Tibial artery (tissue), 4 donors: ENCODE measurements around the gene SGSM2.
A peak's percentile ranks its signal among the peaks of the same experiment; 100 is the strongest.
"Not testable (repeated sequence)": the region's sequence is repeated elsewhere in the genome, so short reads cannot be mapped to it uniquely, and the experiment has no call there.

Source experiments
- DNase-seq, 2 donors: peaks; one replicate each; pipeline ENCODE4 v3.0.0-alpha.2; 2019
- H3K27ac ChIP-seq, 2 donors: fragments of 200-600 bp; sonication (generic) in 1 of 2; 1 replicate in 1 of 2; 2 replicates in 1 of 2; pipeline ENCODE4 v1.5.1; 2018 to 2019; ENCODE audit warnings: mild to moderate bottlenecking in 1 of 2
- H3K27me3 ChIP-seq, 2 donors: fragments of 200-600 bp; sonication (generic) in 1 of 2; one replicate each; pipeline versions ENCODE4 v1.5.1 to v1.6.0; 2016 to 2019
- H3K36me3 ChIP-seq, 3 donors: fragments of 200-600 bp; sonication (generic) in 2 of 3; one replicate each; pipeline ENCODE4 v1.5.1; 2016 to 2019; ENCODE audit warnings: mild to moderate bottlenecking in 2 of 3
- H3K4me1 ChIP-seq, 4 donors: fragments of 200-600 bp; sonication (generic) in 2 of 4; 1 replicate in 3 of 4; 2 replicates in 1 of 4; pipeline ENCODE4 v1.5.1; 2016 to 2019
- H3K4me3 ChIP-seq, 2 donors: fragments of 200-600 bp; sonication (generic) in 1 of 2; 1 replicate in 1 of 2; 2 replicates in 1 of 2; pipeline ENCODE4 v1.5.1; 2018 to 2019; ENCODE audit warnings: mild to moderate bottlenecking in 2 of 2
- H3K9me3 ChIP-seq, 3 donors: fragments of 200-600 bp; sonication (generic) in 1 of 3; one replicate each; pipeline ENCODE4 v1.5.1; 2016 to 2019
- intact Hi-C: fragments of 100-400 bp; cut with DNase I; formaldehyde crosslinking; loops from one replicate; pipeline ENCODE4 v1.15.0; 2023; ENCODE audit warnings: low total_unique reads
- TF ChIP-seq, protein P1 (sequence below), 2 experiments: fragments of 200-600 bp in 1 of 2; fragments of 450-650 bp in 1 of 2; IDR thresholded peaks; one replicate each; pipeline ENCODE4 v1.5.1; 2017 to 2019; ENCODE audit warnings: antibody characterized with exemption in 2 of 2, mild to moderate bottlenecking in 1 of 2, moderate library complexity in 1 of 2

SGSM2 gene

DNA sequence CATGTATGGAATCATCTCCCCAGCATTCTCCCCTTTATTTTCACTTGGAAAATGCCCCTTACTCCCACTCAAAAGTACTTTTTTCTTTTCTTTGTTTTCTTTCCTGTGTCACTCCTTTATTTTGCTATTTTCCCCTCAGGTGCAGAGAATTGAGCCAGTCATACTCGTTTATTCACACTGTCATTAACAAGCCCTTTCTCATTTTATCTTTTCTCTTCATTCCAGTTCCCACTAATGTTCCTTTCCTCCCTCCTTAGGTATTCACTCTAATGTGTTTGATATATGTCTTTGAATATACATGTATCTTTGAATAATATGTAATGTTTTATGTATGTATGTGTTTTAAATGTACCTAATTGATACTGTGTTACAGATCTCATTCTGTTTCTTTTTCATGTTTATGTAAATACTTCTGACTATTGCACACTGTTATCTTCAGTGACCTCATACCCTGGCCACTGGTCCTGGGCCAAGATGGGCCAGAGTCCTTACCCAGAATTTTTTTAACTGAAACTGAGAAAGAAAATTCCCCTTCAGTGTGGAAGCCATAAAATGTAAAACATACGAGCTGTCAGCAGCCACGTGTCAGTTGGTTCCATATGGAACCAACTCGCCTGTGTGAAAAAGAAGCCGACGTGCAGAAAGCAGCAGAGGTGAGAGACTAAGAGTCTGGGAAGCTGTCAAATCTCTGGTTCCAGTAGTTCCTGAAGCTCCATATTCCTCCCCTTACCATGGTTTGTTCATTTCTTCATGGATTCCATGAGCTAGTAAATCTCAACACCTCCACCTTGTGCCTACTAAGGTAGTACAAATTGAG lies 27.8 kb upstream of the SGSM2 start:
- peaks cover 0 to 20% (median under 1%) of the 10 kb centered on the region in 4 donors for H3K4me1 ChIP-seq
- peak overlapping the region; percentile 6 to 18 for H3K27ac ChIP-seq
- no peak overlapping the region for H3K4me3 ChIP-seq
- no peak for DNase-seq
- intact Hi-C loops, result no loop called here
- TF ChIP-seq, protein P1, sequence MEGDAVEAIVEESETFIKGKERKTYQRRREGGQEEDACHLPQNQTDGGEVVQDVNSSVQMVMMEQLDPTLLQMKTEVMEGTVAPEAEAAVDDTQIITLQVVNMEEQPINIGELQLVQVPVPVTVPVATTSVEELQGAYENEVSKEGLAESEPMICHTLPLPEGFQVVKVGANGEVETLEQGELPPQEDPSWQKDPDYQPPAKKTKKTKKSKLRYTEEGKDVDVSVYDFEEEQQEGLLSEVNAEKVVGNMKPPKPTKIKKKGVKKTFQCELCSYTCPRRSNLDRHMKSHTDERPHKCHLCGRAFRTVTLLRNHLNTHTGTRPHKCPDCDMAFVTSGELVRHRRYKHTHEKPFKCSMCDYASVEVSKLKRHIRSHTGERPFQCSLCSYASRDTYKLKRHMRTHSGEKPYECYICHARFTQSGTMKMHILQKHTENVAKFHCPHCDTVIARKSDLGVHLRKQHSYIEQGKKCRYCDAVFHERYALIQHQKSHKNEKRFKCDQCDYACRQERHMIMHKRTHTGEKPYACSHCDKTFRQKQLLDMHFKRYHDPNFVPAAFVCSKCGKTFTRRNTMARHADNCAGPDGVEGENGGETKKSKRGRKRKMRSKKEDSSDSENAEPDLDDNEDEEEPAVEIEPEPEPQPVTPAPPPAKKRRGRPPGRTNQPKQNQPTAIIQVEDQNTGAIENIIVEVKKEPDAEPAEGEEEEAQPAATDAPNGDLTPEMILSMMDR (IDR thresholded peaks at IDR 0.05), result no peak
- no peaks in the 10 kb centered on the region for H3K36me3 ChIP-seq
- no peaks in the 10 kb centered on the region for H3K27me3 ChIP-seq
- H3K9me3 ChIP-seq, result no peaks in the 10 kb centered on the region

DNA sequence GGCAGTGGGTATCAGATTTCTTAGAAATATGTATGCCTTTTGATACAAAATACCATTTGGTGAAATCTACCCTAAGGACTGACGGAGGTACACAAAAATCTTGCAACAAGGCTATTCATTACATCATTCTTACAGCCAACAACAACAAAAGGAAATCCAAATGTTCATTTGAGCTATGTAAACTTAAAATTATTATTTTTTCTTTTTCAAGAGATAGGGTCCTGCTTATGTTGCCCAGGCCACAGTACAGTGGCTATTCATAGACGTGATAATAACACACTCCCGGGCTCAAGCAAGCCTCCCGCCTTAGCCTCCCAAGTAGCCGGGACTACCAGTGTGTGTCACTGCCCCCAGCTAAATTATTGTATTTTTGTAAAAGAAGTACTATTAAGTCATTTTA lies 24.6 kb upstream of the SGSM2 start:
- peaks cover 0 to 19% (median 0%) of the 10 kb centered on the region in 4 donors for H3K4me1 ChIP-seq
- no peaks in the 10 kb centered on the region for H3K27me3 ChIP-seq
- H3K4me3 ChIP-seq, result no peak overlapping the region
- H3K9me3 ChIP-seq, result no peaks in the 10 kb centered on the region
- DNase-seq, result peak in 1 of 2 donors; percentile 30
- TF ChIP-seq, protein P1 (IDR thresholded peaks at IDR 0.05), result no peak
- intact Hi-C loops, result no loop called here
- H3K36me3 ChIP-seq, result no peaks in the 10 kb centered on the region
- H3K27ac ChIP-seq, result peak overlapping the region; percentile 57 to 61

DNA sequence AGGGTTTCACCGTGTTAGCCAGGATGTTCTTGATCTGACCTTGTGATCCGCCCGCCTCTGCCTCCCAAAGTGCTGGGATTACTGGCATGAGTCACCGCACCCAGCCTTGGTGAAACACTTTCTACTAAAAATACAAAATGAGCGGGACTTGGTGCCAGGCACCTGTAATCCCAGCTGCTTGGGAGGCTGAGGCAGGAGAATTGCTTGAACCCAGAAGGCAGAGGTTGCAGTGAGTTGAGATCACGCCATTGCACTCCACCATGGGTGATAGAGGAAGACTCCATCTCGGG lies 20.4 kb upstream of the SGSM2 start:
- H3K27me3 ChIP-seq, H3K27ac ChIP-seq, H3K4me3 ChIP-seq, intact Hi-C loops, DNase-seq, H3K9me3 ChIP-seq: not testable (repeated sequence)
- Histone ChIP-seq H3K4me1 (peaks cover 0 to 15% (median 0%) of the 10 kb centered on the region in 4 donors), H3K36me3 (peaks cover 10 to 21% (median 17%) of the 10 kb centered on the region in 3 donors)

DNA sequence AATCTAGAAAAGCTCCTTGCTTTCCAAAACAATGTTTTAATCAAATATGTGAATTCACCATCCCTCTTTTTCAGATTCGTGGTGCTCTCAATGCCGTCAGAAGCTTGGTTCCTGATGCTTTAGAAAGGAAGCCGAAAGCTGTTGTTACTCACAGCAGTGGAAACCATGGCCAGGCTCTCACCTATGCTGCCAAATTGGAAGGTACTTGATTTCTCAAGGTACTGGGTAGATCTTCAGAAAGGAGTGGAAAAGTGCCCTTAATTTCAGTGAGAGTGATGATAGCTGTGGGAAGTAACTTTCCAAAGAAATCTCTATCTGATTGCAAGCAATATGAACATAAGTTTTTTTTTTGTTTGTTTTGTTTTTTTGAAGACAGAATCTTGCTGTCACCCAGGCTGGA lies 19.5 kb upstream of the SGSM2 start:
- intact Hi-C loops, result no loop called here
- Histone ChIP-seq H3K4me1 (peaks cover 0 to 6% (median 0%) of the 10 kb centered on the region in 4 donors), H3K27me3 (no peaks in the 10 kb centered on the region), H3K36me3 (peaks cover 14 to 30% (median 26%) of the 10 kb centered on the region in 3 donors), H3K4me3 (no peak overlapping the region), H3K9me3 (no peaks in the 10 kb centered on the region), H3K27ac (no peak overlapping the region)
- no peak for DNase-seq
- TF ChIP-seq, protein P1 (IDR thresholded peaks at IDR 0.05), result no peak

DNA sequence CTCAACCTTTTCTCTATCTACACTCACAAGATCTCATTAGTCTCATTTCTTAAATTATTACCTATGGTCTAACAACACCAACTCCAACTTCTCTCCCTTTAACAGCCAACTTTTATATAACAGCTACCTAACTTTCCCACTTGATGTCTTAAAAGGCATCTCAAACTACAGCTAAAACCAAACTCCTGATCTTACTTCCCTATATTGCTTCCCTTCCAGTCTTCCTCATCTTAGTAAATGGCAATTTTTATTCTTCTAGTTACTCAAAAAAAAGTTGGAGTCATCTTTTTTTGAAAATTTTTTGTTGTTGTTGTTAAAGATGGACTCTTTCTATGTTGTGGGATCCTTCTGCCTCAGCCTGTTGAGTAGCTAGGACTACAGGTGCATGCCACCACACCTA lies 18.2 kb upstream of the SGSM2 start:
- Histone ChIP-seq H3K27me3 (no peaks in the 10 kb centered on the region), H3K36me3 (peaks cover 26 to 42% (median 39%) of the 10 kb centered on the region in 3 donors), H3K9me3 (no peaks in the 10 kb centered on the region), H3K4me1 (no peaks in the 10 kb centered on the region), H3K27ac (no peak overlapping the region), H3K4me3 (no peak overlapping the region)
- TF ChIP-seq, protein P1 (IDR thresholded peaks at IDR 0.05), result no peak
- intact Hi-C loops, result no loop called here
- DNase-seq, result no peak

DNA sequence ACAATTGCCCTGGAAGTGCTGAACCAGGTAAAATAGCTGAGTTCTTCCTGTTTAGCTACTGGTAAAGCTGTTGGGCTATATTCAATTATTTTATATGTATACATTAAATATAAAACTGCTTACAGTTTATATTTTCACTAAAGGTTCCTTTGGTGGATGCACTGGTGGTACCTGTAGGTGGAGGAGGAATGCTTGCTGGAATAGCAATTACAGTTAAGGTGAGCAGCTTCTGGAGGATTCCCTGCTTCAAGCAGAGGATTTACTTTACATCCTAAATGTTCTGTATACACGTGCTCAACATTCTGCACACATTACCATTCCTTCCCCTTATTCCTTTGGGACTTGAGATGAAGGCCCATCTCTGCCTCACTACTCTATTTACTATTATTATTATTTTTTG lies 15.9 kb upstream of the SGSM2 start:
- peaks cover 48 to 66% (median 62%) of the 10 kb centered on the region in 3 donors for H3K36me3 ChIP-seq

More for the DNA sequence above, 15.9 kb upstream of the SGSM2 start:
- H3K27ac ChIP-seq, result no peak overlapping the region
- H3K4me3 ChIP-seq, result no peak overlapping the region
- DNase-seq, result no peak
- no peaks in the 10 kb centered on the region for H3K4me1 ChIP-seq
- TF ChIP-seq, protein P1 (IDR thresholded peaks at IDR 0.05), result no peak
- intact Hi-C loops, result no loop called here
- no peaks in the 10 kb centered on the region for H3K9me3 ChIP-seq
- no peaks in the 10 kb centered on the region for H3K27me3 ChIP-seq
